ENCODE results near the gene PTGER2. TPM values are rescaled to one million over a fixed set of nuclear protein-coding genes. Genes with fewer than 3 reads are reported as not detected.

The PTGER2 gene
- total RNA-seq, 1 experiment from 2014 or later: not detected

GRCh38 chr14:52312931-52313355 lies 1.2 kb upstream of the PTGER2 start:
- no peaks in the 10 kb centered on the region for H4K20me1 ChIP-seq (ENCODE audit: insufficient read depth, low read depth, low read length)
- no peak overlapping the region for H3K9ac ChIP-seq (ENCODE audit: low read length)
- H3K27me3 ChIP-seq (ENCODE audit: low read length): no peaks in the 10 kb centered on the region
- H3K9me2 ChIP-seq (replicated peaks; ENCODE audit: insufficient read depth, low read length): no peaks in the 10 kb centered on the region
- no peaks in the 10 kb centered on the region for H3K9me3 ChIP-seq (ENCODE audit: low read length)
- H3K36me3 ChIP-seq (ENCODE audit: insufficient read depth, low read length): no peaks in the 10 kb centered on the region
- H3K27ac ChIP-seq (ENCODE audit: low read length): no peak overlapping the region
- H3K79me2 ChIP-seq (ENCODE audit: low read length): no peaks in the 10 kb centered on the region
- H3K4me1 ChIP-seq (ENCODE audit: low read length): peaks cover 7% of the 10 kb centered on the region
- H3K4me3 ChIP-seq (ENCODE audit: low read length): no peak overlapping the region
- no peak for DNase-seq
- no peak overlapping the region for H2AFZ ChIP-seq (ENCODE audit: low read length)
- no peak overlapping the region for H3K4me2 ChIP-seq (ENCODE audit: low read depth, low read length, poor library complexity, severe bottlenecking)

DNA sequence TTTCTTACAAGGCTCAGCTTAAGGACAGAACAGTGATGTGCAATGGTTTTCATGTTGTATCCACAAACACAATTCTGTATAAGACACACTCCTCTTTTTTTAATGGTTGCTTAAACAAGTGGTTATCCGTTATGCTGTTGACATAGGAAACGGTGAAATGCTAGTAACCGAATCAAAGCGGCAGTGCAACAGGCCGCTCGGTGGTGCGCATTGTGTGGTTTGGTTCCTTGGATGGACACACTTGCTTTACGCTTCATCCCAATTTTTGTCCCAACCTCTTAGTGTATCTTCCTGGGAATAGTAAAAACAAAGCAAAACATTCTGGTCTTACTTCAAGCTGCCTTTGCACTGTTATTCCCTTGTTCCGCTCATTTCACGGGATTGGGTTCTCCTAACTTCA lies 650 bp upstream of the PTGER2 start:
- Histone ChIP-seq H3K4me3 (ENCODE audit: low read length) (no peak overlapping the region), H3K79me2 (ENCODE audit: low read length) (no peaks in the 10 kb centered on the region), H3K9me3 (ENCODE audit: low read length) (no peaks in the 10 kb centered on the region), H2AFZ (ENCODE audit: low read length) (no peak overlapping the region), H4K20me1 (ENCODE audit: insufficient read depth, low read depth, low read length) (no peaks in the 10 kb centered on the region), H3K27me3 (ENCODE audit: low read length) (no peaks in the 10 kb centered on the region), H3K9ac (ENCODE audit: low read length) (no peak overlapping the region), H3K4me2 (ENCODE audit: low read depth, low read length, poor library complexity, severe bottlenecking) (no peak overlapping the region), H3K36me3 (ENCODE audit: insufficient read depth, low read length) (no peaks in the 10 kb centered on the region), H3K27ac (ENCODE audit: low read length) (no peak overlapping the region), H3K4me1 (ENCODE audit: low read length) (peaks cover 7% of the 10 kb centered on the region), H3K9me2 (replicated peaks; ENCODE audit: insufficient read depth, low read length) (no peaks in the 10 kb centered on the region)
- DNase-seq: no peak

GRCh38 chr14:52314595-52315354 lies 663 bp downstream of the PTGER2 start:
- H2AFZ ChIP-seq (ENCODE audit: low read length): no peak overlapping the region
- DNase-seq: no peak
- no peak overlapping the region for H3K4me2 ChIP-seq (ENCODE audit: low read depth, low read length, poor library complexity, severe bottlenecking)
- no peaks in the 10 kb centered on the region for H3K36me3 ChIP-seq (ENCODE audit: insufficient read depth, low read length)
- no peak overlapping the region for H3K27ac ChIP-seq (ENCODE audit: low read length)
- no peak overlapping the region for H3K9ac ChIP-seq (ENCODE audit: low read length)
- no peaks in the 10 kb centered on the region for H3K79me2 ChIP-seq (ENCODE audit: low read length)
- no peak overlapping the region for H3K4me3 ChIP-seq (ENCODE audit: low read length)
- peaks cover 7% of the 10 kb centered on the region for H3K4me1 ChIP-seq (ENCODE audit: low read length)
- H3K9me2 ChIP-seq (replicated peaks; ENCODE audit: insufficient read depth, low read length): no peaks in the 10 kb centered on the region
- H4K20me1 ChIP-seq (ENCODE audit: insufficient read depth, low read depth, low read length): no peaks in the 10 kb centered on the region
- no peaks in the 10 kb centered on the region for H3K9me3 ChIP-seq (ENCODE audit: low read length)
- no peaks in the 10 kb centered on the region for H3K27me3 ChIP-seq (ENCODE audit: low read length)

DNA sequence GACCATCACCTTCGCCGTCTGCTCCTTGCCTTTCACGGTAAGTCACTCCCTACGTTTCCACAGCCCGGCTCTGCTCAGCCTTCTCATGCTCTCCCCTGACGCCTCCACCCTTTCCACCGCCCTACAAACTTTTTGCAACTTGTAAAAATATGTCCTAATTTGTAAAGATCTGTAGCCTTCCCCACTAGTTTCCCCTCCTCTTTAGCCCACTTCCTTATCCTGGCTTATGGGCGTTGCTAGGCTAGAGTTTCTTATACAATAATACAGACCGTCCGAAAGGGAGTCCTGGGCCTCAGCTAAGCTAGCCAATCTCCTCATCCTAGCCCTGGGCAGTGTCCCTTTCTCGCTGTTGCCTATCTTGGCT lies 1.2 kb downstream of the PTGER2 start:
- Histone ChIP-seq H3K36me3 (ENCODE audit: insufficient read depth, low read length) (no peaks in the 10 kb centered on the region), H3K27ac (ENCODE audit: low read length) (no peak overlapping the region), H3K27me3 (ENCODE audit: low read length) (no peaks in the 10 kb centered on the region), H3K4me2 (ENCODE audit: low read depth, low read length, poor library complexity, severe bottlenecking) (no peak overlapping the region), H3K9ac (ENCODE audit: low read length) (no peak overlapping the region), H3K4me3 (ENCODE audit: low read length) (no peak overlapping the region), H3K79me2 (ENCODE audit: low read length) (no peaks in the 10 kb centered on the region), H3K9me3 (ENCODE audit: low read length) (no peaks in the 10 kb centered on the region), H4K20me1 (ENCODE audit: insufficient read depth, low read depth, low read length) (no peaks in the 10 kb centered on the region), H3K9me2 (replicated peaks; ENCODE audit: insufficient read depth, low read length) (no peaks in the 10 kb centered on the region), H2AFZ (ENCODE audit: low read length) (no peak overlapping the region), H3K4me1 (ENCODE audit: low read length) (peaks cover 7% of the 10 kb centered on the region)
- no peak for DNase-seq

- DNase-seq: no peak
- H3K4me1 ChIP-seq (ENCODE audit: low read length): no peaks in the 10 kb centered on the region
- H3K4me3 ChIP-seq (ENCODE audit: low read length): no peak overlapping the region
- H3K36me3 ChIP-seq (ENCODE audit: insufficient read depth, low read length): no peaks in the 10 kb centered on the region
- H3K9me2 ChIP-seq (replicated peaks; ENCODE audit: insufficient read depth, low read length): no peaks in the 10 kb centered on the region
- no peak overlapping the region for H3K9ac ChIP-seq (ENCODE audit: low read length)
- H3K4me2 ChIP-seq (ENCODE audit: low read depth, low read length, poor library complexity, severe bottlenecking): no peak overlapping the region
- H2AFZ ChIP-seq (ENCODE audit: low read length): no peak overlapping the region
- H3K27ac ChIP-seq (ENCODE audit: low read length): no peak overlapping the region
- H4K20me1 ChIP-seq (ENCODE audit: insufficient read depth, low read depth, low read length): no peaks in the 10 kb centered on the region
- H3K79me2 ChIP-seq (ENCODE audit: low read length): no peaks in the 10 kb centered on the region
- H3K9me3 ChIP-seq (ENCODE audit: low read length): peaks cover 6% of the 10 kb centered on the region
- H3K27me3 ChIP-seq (ENCODE audit: low read length): 0 out of 2 replicates have a peak, but pooled peaks cover 2% of the 10 kb centered on the region
These were observed 4.0 kb downstream of the PTGER2 start for GRCh38 chr14:52318062-52318461.

DNA sequence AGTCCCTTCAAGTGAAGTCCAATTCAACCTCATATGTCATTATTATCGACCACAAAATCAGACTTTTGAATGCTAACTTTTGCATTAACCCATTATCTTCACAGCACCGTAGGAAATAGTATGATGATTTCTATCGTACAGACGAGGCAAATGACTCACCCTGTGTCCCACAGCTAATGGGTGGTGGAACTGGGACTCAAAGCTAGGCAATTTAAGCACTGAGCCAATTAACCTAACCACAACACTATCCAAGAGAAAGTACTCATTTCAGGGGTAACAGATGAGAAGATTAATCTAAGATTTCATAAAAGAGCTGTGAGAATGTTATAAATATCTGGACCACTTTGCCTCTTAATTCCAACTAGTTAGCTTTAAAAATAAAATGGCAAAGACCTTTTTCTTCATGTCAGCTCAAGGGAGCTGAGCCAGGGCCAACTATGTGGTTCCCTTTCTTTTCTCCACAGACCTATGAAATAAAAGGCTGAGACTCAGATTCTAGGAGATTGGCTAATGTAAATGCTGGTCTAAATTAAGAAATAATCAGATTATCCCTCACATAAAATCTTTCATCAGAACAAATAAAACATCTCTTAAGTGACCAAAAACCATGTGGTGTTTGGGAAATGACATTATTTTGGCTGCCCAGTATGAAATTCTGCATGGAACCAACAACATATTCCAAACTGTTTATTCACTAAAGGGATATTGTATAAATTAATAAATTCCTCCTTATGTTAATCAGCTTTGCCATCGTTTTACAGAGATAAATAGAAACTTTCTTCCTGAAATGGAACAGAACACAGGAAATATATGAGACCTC lies 4.9 kb downstream of the PTGER2 start:
- H3K79me2 ChIP-seq (ENCODE audit: low read length): no peaks in the 10 kb centered on the region
- H4K20me1 ChIP-seq (ENCODE audit: insufficient read depth, low read depth, low read length): no peaks in the 10 kb centered on the region
- H3K27ac ChIP-seq (ENCODE audit: low read length): no peak overlapping the region
- no peaks in the 10 kb centered on the region for H3K36me3 ChIP-seq (ENCODE audit: insufficient read depth, low read length)
- no peaks in the 10 kb centered on the region for H3K4me1 ChIP-seq (ENCODE audit: low read length)
- no peaks in the 10 kb centered on the region for H3K9me2 ChIP-seq (replicated peaks; ENCODE audit: insufficient read depth, low read length)
- no peak overlapping the region for H2AFZ ChIP-seq (ENCODE audit: low read length)
- no peak overlapping the region for H3K4me2 ChIP-seq (ENCODE audit: low read depth, low read length, poor library complexity, severe bottlenecking)
- H3K4me3 ChIP-seq (ENCODE audit: low read length): no peak overlapping the region
- DNase-seq: no peak
- 0 out of 2 replicates have a peak, but pooled peaks cover 2% of the 10 kb centered on the region for H3K27me3 ChIP-seq (ENCODE audit: low read length)
- H3K9ac ChIP-seq (ENCODE audit: low read length): no peak overlapping the region
- peaks cover 6% of the 10 kb centered on the region for H3K9me3 ChIP-seq (ENCODE audit: low read length)

GRCh38 chr14:52319919-52320318 lies 5.8 kb downstream of the PTGER2 start:
- Histone ChIP-seq H3K27me3 (ENCODE audit: low read length) (0 out of 2 replicates have a peak, but pooled peaks cover 2% of the 10 kb centered on the region), H3K9ac (ENCODE audit: low read length) (no peak overlapping the region), H4K20me1 (ENCODE audit: insufficient read depth, low read depth, low read length) (no peaks in the 10 kb centered on the region), H3K4me2 (ENCODE audit: low read depth, low read length, poor library complexity, severe bottlenecking) (no peak overlapping the region), H3K4me3 (ENCODE audit: low read length) (no peak overlapping the region), H2AFZ (ENCODE audit: low read length) (no peak overlapping the region), H3K9me3 (ENCODE audit: low read length) (peaks cover 6% of the 10 kb centered on the region), H3K9me2 (replicated peaks; ENCODE audit: insufficient read depth, low read length) (no peaks in the 10 kb centered on the region), H3K4me1 (ENCODE audit: low read length) (no peaks in the 10 kb centered on the region), H3K27ac (ENCODE audit: low read length) (no peak overlapping the region), H3K79me2 (ENCODE audit: low read length) (no peaks in the 10 kb centered on the region), H3K36me3 (ENCODE audit: insufficient read depth, low read length) (no peaks in the 10 kb centered on the region)
- no peak for DNase-seq

DNA sequence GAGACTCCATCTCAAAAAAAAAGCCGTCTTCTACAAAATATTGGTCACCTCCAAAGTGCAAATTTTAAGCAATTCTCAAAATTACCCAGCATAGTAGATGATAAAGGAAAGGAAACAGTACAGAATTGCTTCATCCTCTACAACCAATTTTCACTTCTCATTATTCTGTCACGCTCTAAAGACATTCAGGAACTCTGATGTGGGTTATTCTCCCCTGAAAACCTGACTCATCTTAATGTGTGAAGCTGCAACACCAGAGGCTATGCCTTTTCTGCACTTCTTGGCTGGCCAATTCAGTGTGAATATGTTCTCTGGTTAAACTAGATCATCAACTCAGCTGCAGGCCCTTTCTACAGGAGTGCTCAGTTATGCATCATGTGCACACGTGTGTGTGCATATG lies 11.0 kb downstream of the PTGER2 start:
- no peaks in the 10 kb centered on the region for H3K9me2 ChIP-seq (replicated peaks; ENCODE audit: insufficient read depth, low read length)
- H3K27me3 ChIP-seq (ENCODE audit: low read length): 0 out of 2 replicates have a peak, but pooled peaks cover 2% of the 10 kb centered on the region
- H3K36me3 ChIP-seq (ENCODE audit: insufficient read depth, low read length): no peaks in the 10 kb centered on the region
- H4K20me1 ChIP-seq (ENCODE audit: insufficient read depth, low read depth, low read length): no peaks in the 10 kb centered on the region
- no peak overlapping the region for H3K4me2 ChIP-seq (ENCODE audit: low read depth, low read length, poor library complexity, severe bottlenecking)
- H3K9ac ChIP-seq (ENCODE audit: low read length): no peak overlapping the region
- peaks cover 6% of the 10 kb centered on the region for H3K9me3 ChIP-seq (ENCODE audit: low read length)
- H3K27ac ChIP-seq (ENCODE audit: low read length): no peak overlapping the region
- H3K4me1 ChIP-seq (ENCODE audit: low read length): peaks cover 7% of the 10 kb centered on the region
- no peak overlapping the region for H3K4me3 ChIP-seq (ENCODE audit: low read length)
- no peaks in the 10 kb centered on the region for H3K79me2 ChIP-seq (ENCODE audit: low read length)
- H2AFZ ChIP-seq (ENCODE audit: low read length): no peak overlapping the region
- peak; percentile 85 for DNase-seq

Data from Karpas-422 (cell line).